Vagina (tissue), 2 donors: Measurements from ENCODE around the gene NPS. TPM values are rescaled to one million over a fixed set of nuclear protein-coding genes. Genes with fewer than 3 reads are reported as not detected.

Source experiments
- DNase-seq, 2 donors: peaks; one replicate each; pipeline ENCODE4 v3.0.0-alpha.2; 2017; ENCODE audit errors: extremely low spot score in 2 of 2
- H3K27ac ChIP-seq: fragments of 200-600 bp; sonication (generic); one replicate; pipeline ENCODE4 v1.5.1; 2019
- H3K27me3 ChIP-seq: fragments of 200-600 bp; sonication (generic); one replicate; pipeline ENCODE4 v1.5.1; 2019
- H3K36me3 ChIP-seq, 2 donors: fragments of 200-600 bp; sonication (generic); one replicate each; pipeline ENCODE4 v1.5.1; 2017 to 2019
- H3K4me1 ChIP-seq: fragments of 200-600 bp; sonication (generic); one replicate; pipeline ENCODE4 v1.5.1; 2019
- H3K4me3 ChIP-seq, 2 donors: fragments of 200-600 bp; sonication (generic); 1 replicate in 1 of 2; 2 replicates in 1 of 2; pipeline ENCODE4 v1.5.1; 2016 to 2019
- H3K9me3 ChIP-seq: fragments of 200-600 bp; sonication (generic); one replicate; pipeline ENCODE4 v1.5.1; 2019
- POLR2A ChIP-seq, 2 donors: fragments of 450-650 bp; IDR thresholded peaks; one replicate each; pipeline ENCODE4 v1.6.1; 2017; ENCODE audit warnings: antibody characterized with exemption in 2 of 2, mild to moderate bottlenecking in 2 of 2, moderate library complexity in 2 of 2
- POLR2AphosphoS5 ChIP-seq, 2 donors: sonication (generic); formaldehyde crosslinking; IDR thresholded peaks; one replicate each; pipeline ENCODE4 v1.9.0; 2017; ENCODE audit warnings: antibody characterized with exemption in 2 of 2, mild to moderate bottlenecking in 2 of 2, low read depth in 1 of 2; ENCODE audit not compliant: insufficient read depth in 1 of 2
- intact Hi-C: fragments of 100-400 bp; cut with DNase I; formaldehyde crosslinking; loops from one replicate; pipeline ENCODE4 v1.15.1; 2023
- total RNA-seq: library from RNA; depleted of rRNA; stranded (reverse); fragments of >200 nt; gene quantifications from one replicate; pipeline ENCODE4 v1.2.3, GENCODE V29; 2016
- TF ChIP-seq, protein P1 (sequence below), 3 experiments: fragments of 450-650 bp in 2 of 3; fragments of 200-600 bp in 1 of 3; sonication (generic) in 1 of 3; IDR thresholded peaks; one replicate each; pipeline ENCODE4 v1.5.1; 2017 to 2019; ENCODE audit warnings: antibody characterized with exemption in 3 of 3, mild to moderate bottlenecking in 2 of 3, moderate library complexity in 2 of 3

Gene NPS
- total RNA-seq, 1 donor from 2014 or later, result not detected

DNA sequence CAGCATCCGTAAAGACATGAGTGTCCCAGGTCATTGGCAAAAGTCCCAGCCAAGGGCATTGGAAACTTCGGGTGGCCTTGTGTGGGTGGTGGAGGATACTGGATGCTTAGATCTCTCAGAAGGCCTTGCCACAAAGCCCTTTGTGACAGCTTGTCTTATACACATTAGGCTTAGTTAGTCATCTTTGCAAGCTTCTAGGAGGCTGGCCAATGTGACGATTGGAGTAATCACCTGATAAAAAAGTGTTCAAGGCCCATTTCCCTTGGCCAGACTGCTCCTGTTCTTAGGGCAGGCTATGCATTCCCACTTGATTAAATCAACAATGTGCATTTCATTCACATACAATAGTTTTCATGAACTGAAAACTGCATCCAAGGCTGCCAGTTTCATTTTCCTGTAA, 26.9 kb downstream of the NPS start:
- no peak for DNase-seq
- intact Hi-C loops, result no loop called here
- H3K4me1 ChIP-seq, result no peaks in the 10 kb centered on the region
- H3K27me3 ChIP-seq, result no peaks in the 10 kb centered on the region
- TF ChIP-seq POLR2AphosphoS5 (IDR thresholded peaks at IDR 0.05; ENCODE audit: insufficient read depth in 1 of 2, low read depth in 1 of 2), result no peak
- no peak for TF ChIP-seq POLR2A (IDR thresholded peaks at IDR 0.05)
- TF ChIP-seq, protein P1, sequence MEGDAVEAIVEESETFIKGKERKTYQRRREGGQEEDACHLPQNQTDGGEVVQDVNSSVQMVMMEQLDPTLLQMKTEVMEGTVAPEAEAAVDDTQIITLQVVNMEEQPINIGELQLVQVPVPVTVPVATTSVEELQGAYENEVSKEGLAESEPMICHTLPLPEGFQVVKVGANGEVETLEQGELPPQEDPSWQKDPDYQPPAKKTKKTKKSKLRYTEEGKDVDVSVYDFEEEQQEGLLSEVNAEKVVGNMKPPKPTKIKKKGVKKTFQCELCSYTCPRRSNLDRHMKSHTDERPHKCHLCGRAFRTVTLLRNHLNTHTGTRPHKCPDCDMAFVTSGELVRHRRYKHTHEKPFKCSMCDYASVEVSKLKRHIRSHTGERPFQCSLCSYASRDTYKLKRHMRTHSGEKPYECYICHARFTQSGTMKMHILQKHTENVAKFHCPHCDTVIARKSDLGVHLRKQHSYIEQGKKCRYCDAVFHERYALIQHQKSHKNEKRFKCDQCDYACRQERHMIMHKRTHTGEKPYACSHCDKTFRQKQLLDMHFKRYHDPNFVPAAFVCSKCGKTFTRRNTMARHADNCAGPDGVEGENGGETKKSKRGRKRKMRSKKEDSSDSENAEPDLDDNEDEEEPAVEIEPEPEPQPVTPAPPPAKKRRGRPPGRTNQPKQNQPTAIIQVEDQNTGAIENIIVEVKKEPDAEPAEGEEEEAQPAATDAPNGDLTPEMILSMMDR (IDR thresholded peaks at IDR 0.05), result no peak
- no peaks in the 10 kb centered on the region for H3K9me3 ChIP-seq
- H3K36me3 ChIP-seq, result no peaks in the 10 kb centered on the region
- H3K4me3 ChIP-seq, result no peak overlapping the region
- no peak overlapping the region for H3K27ac ChIP-seq

DNA sequence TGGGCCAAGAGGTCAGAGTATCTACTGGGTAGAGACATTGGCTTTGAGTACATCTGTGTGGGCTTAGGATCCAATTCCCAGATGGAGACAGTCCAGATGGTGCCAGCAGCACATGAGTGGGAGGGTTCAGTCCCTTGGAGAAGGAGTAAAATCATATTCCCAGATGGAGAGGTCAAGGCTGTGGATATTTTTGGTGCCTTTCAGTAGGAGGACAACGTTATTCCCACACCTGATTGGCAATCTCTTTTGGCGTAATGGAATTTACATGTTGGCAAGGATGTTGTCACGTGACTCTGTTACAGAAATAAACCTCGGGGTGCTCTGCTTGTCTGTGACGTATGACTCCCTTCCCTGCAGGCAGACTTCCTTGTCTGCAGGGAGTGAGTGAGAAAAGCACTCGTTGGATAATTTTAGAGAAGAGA, 27.6 kb downstream of the NPS start:
- Histone ChIP-seq H3K36me3 (no peaks in the 10 kb centered on the region), H3K9me3 (no peaks in the 10 kb centered on the region), H3K4me3 (no peak overlapping the region), H3K4me1 (no peaks in the 10 kb centered on the region), H3K27me3 (no peaks in the 10 kb centered on the region), H3K27ac (no peak overlapping the region)
- intact Hi-C loops, result no loop called here
- no peak for DNase-seq
- TF ChIP-seq POLR2AphosphoS5 (IDR thresholded peaks at IDR 0.05; ENCODE audit: insufficient read depth in 1 of 2, low read depth in 1 of 2), result no peak
- TF ChIP-seq, protein P1 (IDR thresholded peaks at IDR 0.05), result no peak
- TF ChIP-seq POLR2A (IDR thresholded peaks at IDR 0.05), result no peak

DNA sequence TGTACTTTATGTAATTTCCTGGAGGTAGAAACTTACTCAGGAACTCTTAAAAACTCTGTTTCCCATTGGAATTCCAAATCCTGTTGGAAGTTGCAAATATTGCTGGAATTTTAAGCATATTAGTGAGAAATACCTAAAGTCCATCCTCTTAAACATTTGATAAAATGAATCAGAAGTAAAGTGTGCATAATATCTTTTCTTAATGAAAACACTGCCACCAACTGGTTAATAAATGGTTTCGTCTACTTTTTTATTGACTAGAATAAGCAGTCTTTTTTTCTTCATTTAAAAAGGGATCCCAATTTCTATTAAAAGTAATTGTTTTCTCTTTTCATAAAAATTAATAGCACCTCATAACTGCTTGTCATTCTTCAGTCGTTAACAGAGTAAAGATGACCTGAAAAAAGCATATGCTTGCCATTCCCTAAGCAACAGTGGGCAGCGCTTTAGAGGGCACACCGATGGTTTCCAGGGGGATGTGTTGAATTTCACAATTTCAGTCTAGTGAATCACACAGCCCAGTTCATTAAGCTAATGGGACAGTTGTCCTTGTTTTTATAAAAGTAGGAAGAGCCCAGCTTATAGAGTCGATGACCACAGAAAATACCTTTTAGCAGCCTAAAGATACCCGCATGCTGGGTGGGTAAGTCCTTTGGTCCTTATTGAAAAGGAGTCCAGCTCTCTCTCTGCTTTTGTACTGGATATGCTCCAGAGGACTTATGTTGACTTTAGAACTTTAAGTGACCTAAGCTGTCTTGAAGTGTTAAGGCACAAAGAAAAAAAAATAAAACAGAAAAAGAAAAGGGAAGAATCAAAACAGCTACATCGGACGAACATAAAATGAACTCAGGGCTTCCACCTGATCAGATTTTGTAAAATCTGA, 28.5 kb downstream of the NPS start:
- H3K4me1 ChIP-seq, result no peaks in the 10 kb centered on the region
- no peaks in the 10 kb centered on the region for H3K36me3 ChIP-seq
- H3K9me3 ChIP-seq, result no peaks in the 10 kb centered on the region
- no peak for DNase-seq
- H3K27me3 ChIP-seq, result no peaks in the 10 kb centered on the region
- no peak overlapping the region for H3K27ac ChIP-seq
- no peak for TF ChIP-seq POLR2AphosphoS5 (IDR thresholded peaks at IDR 0.05; ENCODE audit: insufficient read depth in 1 of 2, low read depth in 1 of 2)
- TF ChIP-seq POLR2A (IDR thresholded peaks at IDR 0.05), result no peak
- H3K4me3 ChIP-seq, result no peak overlapping the region
- intact Hi-C loops, result no loop called here

DNA sequence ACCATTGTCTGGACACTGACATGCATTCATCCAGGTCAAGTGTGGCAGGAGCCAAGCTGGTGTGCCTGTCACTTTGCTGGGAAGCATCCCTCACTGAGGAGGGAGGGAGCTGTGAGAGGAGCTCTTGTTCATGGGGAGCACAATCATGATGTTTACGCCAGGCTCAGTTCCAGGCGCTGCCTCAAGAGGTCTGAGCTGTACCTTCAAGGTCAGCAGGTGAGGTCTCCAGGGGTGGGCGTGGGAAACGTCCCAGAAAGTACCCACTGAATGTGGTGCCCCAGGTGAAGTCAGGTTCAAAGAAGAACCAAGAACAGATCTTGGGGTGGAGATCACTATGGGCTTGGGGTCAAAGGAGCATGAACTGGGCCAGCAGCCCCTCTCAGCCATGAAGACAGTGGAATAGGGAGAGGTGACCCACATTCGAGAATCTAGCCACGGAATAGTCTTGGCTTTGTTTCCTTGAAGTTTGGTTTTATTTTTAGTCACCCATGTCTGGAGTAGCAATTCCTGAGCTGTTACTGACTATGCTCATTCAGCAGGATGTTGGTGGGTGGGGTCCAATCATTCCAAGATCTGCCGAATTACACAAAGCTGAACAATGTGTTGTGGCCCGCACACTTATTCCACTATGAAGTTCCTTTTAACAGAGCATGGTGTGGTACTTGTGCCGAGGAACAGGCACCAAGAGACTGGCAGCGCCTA, 29.3 kb downstream of the NPS start:
- intact Hi-C loops, result no loop called here
- Histone ChIP-seq H3K4me3 (no peak overlapping the region), H3K9me3 (no peaks in the 10 kb centered on the region), H3K27me3 (no peaks in the 10 kb centered on the region), H3K27ac (no peak overlapping the region), H3K4me1 (no peaks in the 10 kb centered on the region), H3K36me3 (no peaks in the 10 kb centered on the region)
- TF ChIP-seq POLR2AphosphoS5 (IDR thresholded peaks at IDR 0.05; ENCODE audit: insufficient read depth in 1 of 2, low read depth in 1 of 2), result no peak
- TF ChIP-seq, protein P1 (IDR thresholded peaks at IDR 0.05), result no peak
- TF ChIP-seq POLR2A (IDR thresholded peaks at IDR 0.05), result no peak
- no peak for DNase-seq

DNA sequence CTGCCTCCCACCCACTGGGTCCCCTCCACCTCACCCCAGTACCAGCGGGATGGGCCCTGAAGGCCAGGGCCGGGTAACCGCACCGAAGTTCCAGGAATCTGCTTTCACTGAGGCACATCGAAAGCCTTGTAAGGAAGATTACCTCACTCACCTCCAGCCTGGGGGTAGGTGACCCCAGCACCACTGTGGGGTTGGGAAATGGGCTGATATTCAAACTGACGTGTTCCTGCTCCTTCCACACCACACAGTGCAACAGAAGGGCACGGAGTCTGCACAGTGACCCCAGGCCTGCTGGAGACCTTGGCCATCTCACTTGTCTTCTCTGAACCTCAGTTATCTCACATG, 29.8 kb downstream of the NPS start:
- Histone ChIP-seq H3K36me3 (no peaks in the 10 kb centered on the region), H3K4me1 (no peaks in the 10 kb centered on the region), H3K4me3 (no peak overlapping the region), H3K27me3 (no peaks in the 10 kb centered on the region), H3K9me3 (no peaks in the 10 kb centered on the region), H3K27ac (no peak overlapping the region)
- intact Hi-C loops, result no loop called here
- TF ChIP-seq POLR2AphosphoS5 (IDR thresholded peaks at IDR 0.05; ENCODE audit: insufficient read depth in 1 of 2, low read depth in 1 of 2), result no peak
- TF ChIP-seq POLR2A (IDR thresholded peaks at IDR 0.05), result no peak
- TF ChIP-seq, protein P1 (IDR thresholded peaks at IDR 0.05), result no peak
- DNase-seq, result no peak
